Stimulated activated CD4-positive, alpha-beta T cell treated with anti-CD3 and anti-CD28 coated beads, Interleukin-12 subunit alpha, Interleukin-12 subunit beta, amount 100 ng/mL, for 24 hours (primary cell): ENCODE data around the gene NTM.

ENCODE experiments used
- DNase-seq, 2 experiments: peaks; one replicate each; pipeline ENCODE4 v3.0.0-alpha.2; 2020; ENCODE audit warnings: low read depth in 2 of 2

NTM gene

GRCh38 chr11:131823772-131824171 lies 453.4 kb downstream of the NTM start:
- no peak for DNase-seq

- DNase-seq, result no peak
Observed at GRCh38 chr11:131824771-131825170, 454.4 kb downstream of the NTM start.

DNA sequence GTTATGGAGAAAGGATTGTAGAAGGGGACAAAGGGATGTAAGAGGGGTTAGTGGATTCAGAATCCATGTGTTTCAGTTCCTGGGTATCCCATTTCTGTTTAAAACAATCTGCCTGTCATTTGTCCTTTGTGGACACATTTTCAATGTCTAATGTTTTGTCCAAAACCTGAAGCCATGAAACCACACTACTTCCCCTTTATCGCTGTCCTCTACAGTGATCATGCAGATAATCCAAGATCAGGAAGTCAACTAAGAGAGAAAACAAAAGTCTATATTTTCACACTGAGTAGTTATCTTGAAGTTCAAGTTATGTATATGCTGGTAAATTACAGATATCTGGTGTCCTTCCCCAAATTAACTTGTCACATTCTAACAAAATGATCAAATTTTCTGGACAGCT lies 457.0 kb downstream of the NTM start:
- DNase-seq, result no peak

- no peak for DNase-seq
Observed at GRCh38 chr11:131829725-131830124, 459.3 kb downstream of the NTM start.

GRCh38 chr11:131832079-131832478 lies 461.7 kb downstream of the NTM start:
- no peak for DNase-seq

DNA sequence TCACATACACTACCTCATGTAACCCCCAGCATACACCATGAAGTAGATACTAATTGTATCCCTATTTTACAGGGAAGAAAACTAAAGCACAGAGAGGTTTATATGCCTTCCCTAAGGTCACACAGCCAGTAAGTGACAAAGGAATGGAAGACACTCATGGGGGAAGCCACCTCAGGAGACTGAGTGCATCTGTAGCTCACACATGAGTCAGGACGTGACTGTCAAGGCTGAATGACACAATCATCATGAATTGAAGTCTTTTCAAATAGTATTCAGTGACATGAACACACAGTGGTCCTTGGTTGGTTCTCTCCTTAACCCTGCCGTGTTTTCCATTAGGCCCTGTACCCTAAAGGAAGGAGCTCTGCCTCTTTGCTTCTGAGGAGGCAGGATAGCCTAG lies 463.0 kb downstream of the NTM start:
- DNase-seq, result no peak

DNA sequence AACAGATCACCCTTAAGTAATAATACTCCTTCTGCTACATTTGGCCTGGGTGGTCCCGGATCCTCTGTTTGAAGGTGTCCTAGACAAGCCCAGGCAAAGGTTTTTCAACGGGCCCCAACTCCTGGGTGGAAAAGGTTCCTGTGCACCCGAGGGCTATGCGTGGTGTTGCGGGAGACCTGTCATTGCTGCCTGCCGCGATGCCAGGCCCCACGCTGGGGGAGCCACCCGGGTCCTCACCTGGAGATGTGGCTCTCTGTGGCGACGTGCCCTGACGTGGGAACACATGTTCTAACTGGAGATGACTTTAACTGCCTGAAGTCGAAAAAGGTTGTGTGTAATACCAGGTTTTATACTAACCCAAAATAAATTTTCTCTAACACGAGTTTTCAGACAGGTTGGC lies 467.1 kb downstream of the NTM start:
- DNase-seq, result no peak

DNA sequence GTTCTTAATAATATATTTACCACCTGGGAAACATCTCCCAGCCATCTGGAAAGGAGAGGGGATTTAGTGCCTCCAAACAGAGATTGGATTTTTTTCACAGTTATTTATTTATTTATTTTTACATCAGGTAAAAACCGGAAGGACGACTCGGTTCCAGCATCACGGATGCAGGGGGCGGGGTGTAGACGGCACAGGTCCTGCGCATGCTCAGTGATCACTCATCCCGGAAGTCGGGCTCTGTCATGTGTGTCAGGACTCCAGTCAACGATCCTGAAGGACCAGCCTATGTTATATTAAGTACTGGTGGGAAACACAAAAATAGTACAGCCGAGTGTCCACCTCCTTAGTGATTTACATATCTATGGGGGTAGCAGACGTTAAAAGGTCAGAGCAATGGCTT lies 467.6 kb downstream of the NTM start:
- DNase-seq, result no peak

GRCh38 chr11:131839326-131839725 lies 468.9 kb downstream of the NTM start:
- no peak for DNase-seq

DNA sequence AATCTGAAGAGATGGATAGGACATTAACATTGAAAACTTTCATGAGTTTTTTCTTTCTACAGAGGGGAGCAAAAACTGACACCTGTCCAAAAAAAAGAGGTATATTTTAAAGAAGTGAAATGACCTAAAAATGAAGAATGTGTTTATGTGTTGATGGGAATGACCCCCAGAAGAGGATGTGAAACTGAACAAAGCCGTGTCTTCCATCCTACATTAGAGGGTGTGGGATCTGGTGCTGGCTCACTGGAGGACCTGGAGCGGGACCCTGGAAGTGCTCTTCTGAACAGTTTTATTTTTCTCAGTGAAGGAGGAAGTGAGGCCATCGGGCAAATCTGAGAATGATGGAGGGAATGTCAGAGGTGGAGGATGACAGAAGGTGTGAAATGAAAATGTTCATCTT lies 470.1 kb downstream of the NTM start:
- DNase-seq, result no peak

DNA sequence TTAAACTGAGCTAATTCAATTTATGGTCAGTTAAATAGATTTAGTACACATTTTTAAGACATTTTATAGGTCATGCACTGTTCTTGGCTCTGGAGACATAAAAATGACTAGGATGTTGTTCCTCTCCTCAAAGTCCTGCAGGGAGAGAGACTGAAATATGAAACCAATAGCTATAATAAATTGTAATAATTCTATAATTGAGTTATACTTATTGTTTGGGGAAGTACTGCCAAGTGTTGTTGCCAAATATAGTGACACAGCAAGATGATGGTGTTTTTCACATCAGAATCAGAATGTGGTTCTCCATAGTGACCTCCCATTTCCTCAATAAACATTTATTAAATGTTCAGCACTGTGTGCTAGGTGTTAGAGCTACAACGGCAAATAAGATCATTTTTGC lies 470.6 kb downstream of the NTM start:
- DNase-seq, result no peak

GRCh38 chr11:131841925-131842635 lies 471.7 kb downstream of the NTM start:
- no peak for DNase-seq

- no peak for DNase-seq
Observed at GRCh38 chr11:131845255-131845654, 474.8 kb downstream of the NTM start.

GRCh38 chr11:131849485-131849884 lies 479.1 kb downstream of the NTM start:
- DNase-seq, result no peak

DNA sequence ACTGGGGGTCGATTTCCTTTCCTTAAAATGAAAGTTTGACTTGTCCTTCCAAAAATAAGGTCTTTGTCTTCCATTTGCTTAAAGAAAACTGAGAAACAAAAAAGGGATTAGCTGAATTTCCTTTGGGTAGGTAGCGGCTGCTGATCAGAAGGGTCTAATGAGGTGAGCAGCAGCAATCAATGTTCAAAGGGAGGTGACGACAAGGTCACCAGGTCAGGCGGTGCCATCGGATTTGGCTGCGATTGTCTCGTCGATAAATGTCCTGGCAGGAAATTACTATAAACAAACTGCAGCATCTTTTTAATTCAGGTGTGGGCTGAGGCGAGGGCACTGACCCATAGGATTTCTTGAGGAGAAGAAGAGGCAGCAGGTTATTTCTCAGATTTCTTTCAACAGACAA lies 480.1 kb downstream of the NTM start:
- DNase-seq, result no peak

GRCh38 chr11:131851964-131852755 lies 481.7 kb downstream of the NTM start:
- no peak for DNase-seq

GRCh38 chr11:131852757-131853156 lies 482.3 kb downstream of the NTM start:
- DNase-seq, result no peak

- DNase-seq, result no peak
Observed at GRCh38 chr11:131854391-131854790, 484.0 kb downstream of the NTM start.

- DNase-seq, result no peak
Observed at GRCh38 chr11:131855320-131855719, 484.9 kb downstream of the NTM start.

- no peak for DNase-seq
Observed at GRCh38 chr11:131857246-131857645, 486.8 kb downstream of the NTM start.

DNA sequence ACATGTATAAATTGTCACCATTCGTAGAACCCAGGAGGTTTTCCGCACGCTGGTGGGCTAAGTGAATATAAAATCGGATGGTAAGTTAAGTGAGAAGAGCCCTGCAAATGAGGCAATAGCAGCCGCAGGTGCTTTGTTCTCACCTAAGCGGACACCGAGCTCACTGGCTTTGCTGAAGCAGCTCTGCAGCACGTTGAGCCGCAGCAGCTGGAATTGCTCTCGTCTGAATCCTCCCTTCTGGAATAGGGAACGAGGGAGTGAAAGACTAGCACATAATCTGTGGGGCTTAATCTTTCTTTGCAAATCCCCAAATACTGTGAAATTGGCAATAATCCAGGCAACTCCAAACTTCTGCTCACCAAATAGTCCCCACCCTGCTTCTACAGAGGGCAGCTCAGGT lies 488.1 kb downstream of the NTM start:
- DNase-seq, result no peak

- DNase-seq, result no peak
Observed at GRCh38 chr11:131859538-131860210, 489.3 kb downstream of the NTM start.

DNA sequence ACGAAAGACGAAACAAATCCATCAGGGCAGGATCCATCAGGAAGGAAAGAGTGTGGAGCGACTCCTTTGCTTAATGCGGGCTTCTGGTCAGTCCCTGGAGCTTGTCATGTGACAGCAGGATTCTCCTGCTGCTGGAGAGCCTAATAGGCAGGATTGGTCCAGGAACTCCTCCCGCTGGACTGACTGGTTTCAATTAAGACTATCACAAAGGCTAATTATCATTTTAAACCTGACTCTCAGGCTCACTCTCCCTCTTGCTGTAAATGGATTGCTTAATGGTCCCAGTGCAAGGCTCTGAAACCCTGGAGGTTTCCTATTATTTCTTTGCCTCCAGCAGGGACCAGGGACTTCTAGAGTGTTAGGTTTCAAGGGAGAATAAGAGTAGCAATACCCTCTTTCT lies 493.8 kb downstream of the NTM start:
- DNase-seq, result no peak
